ENCODE results near the gene OPHN1. TPM values are rescaled to one million over a fixed set of nuclear protein-coding genes. Genes with fewer than 3 reads are reported as not detected.

Gene OPHN1
- total and polyA plus RNA-seq, 2 of the 13 experiments (the other 11 are each of a cell fraction or from before 2014, with no cell fraction given): 1.6 to 1.7 TPM

- intact Hi-C loops (cut with micrococcal nuclease; ENCODE audit: unreplicated experiment): no loop called here
These were observed 60.6 kb downstream of the OPHN1 start for GRCh38 chrX:68372665-68373064.

GRCh38 chrX:68369559-68369958 is 63.7 kb downstream of the OPHN1 start:
- H3K4me3 ChIP-seq (replicated peaks in 1 of 3; ENCODE audit: insufficient read depth in 1 of 3, low read depth in 2 of 3, low read length in 3 of 3): no peak overlapping the region
- H3K9ac ChIP-seq (ENCODE audit: insufficient read depth, low read depth, low read length): no peak overlapping the region
- in situ Hi-C loops (cut with HindIII; ENCODE audit: extremely low pct_ligation_motif_present, low pct_unique_long_range_greater_than_20kb) (no loop called here), intact Hi-C loops (cut with micrococcal nuclease; ENCODE audit: unreplicated experiment) (no loop called here)
- no peaks in the 10 kb centered on the region for H4K20me1 ChIP-seq (ENCODE audit: insufficient read depth, low read length)
- no peaks in the 10 kb centered on the region for H3K27me3 ChIP-seq (ENCODE audit: control insufficient read depth in 1 of 2, insufficient read depth in 2 of 2, low read length in 2 of 2)
- POLR2A ChIA-PET: no interaction called here
- no peaks in the 10 kb centered on the region for H3K36me3 ChIP-seq (replicated peaks in 1 of 2; ENCODE audit: control insufficient read depth in 1 of 2, insufficient read depth in 2 of 2, low read length in 2 of 2)
- CTCF ChIA-PET (ENCODE audit: low intra/inter-chr PET ratio, low total read pairs): no interaction called here
- H3K79me2 ChIP-seq (ENCODE audit: insufficient read depth, low read length): no peaks in the 10 kb centered on the region
- no peaks in the 10 kb centered on the region for H3K4me1 ChIP-seq (ENCODE audit: insufficient read depth, low read length)
- TF ChIP-seq HMG20B (CRISPR knock-in tag; conservative IDR thresholded peaks at IDR 0.05) (no peak), ZNF296 (CRISPR knock-in tag; conservative IDR thresholded peaks at IDR 0.05) (no peak), ZNF317 (CRISPR knock-in tag; IDR thresholded peaks at IDR 0.05) (peak; percentile 89), FOXP1 (IDR thresholded peaks at IDR 0.05) (no peak), FOXP1 (CRISPR knock-in tag; IDR thresholded peaks at IDR 0.05) (no peak)
- H3K9me3 ChIP-seq (ENCODE audit: low read length): no peaks in the 10 kb centered on the region
- FAIRE-seq (no peak), ATAC-seq (no peak), DNase-seq (ENCODE audit: low spot score) (no peak)
- H2AFZ ChIP-seq (ENCODE audit: low read length): no peak overlapping the region
- H3K27ac ChIP-seq (ENCODE audit: extremely low read length, insufficient read depth, low read length): no peak overlapping the region
- no TSS peak for BruUV-seq (replicated peaks)
- no peak overlapping the region for H3K4me2 ChIP-seq (ENCODE audit: low read depth, low read length)

More at GRCh38 chrX:68372665-68373064, 60.6 kb downstream of the OPHN1 start:
- FAIRE-seq (peak; percentile 15), ATAC-seq (no peak), DNase-seq (ENCODE audit: low spot score) (no peak)
- BruUV-seq (replicated peaks): no TSS peak
- H3K79me2 ChIP-seq (ENCODE audit: insufficient read depth, low read length): no peaks in the 10 kb centered on the region
- H3K4me2 ChIP-seq (ENCODE audit: low read depth, low read length): no peak overlapping the region
- no peak overlapping the region for H2AFZ ChIP-seq (ENCODE audit: low read length)
- TF ChIP-seq TSC22D2 (CRISPR knock-in tag; IDR thresholded peaks at IDR 0.05; ENCODE audit: borderline replicate concordance): no peak
- no peak for TF ChIP-seq ESRRA (CRISPR knock-in tag; IDR thresholded peaks at IDR 0.05; ENCODE audit: low read depth)
- no peak for TF ChIP-seq NBN (conservative IDR thresholded peaks at IDR 0.05)
- no peak for TF ChIP-seq MEIS1 (CRISPR knock-in tag; IDR thresholded peaks at IDR 0.05; ENCODE audit: borderline replicate concordance)
- no peak for TF ChIP-seq RNF219 (CRISPR knock-in tag; IDR thresholded peaks at IDR 0.05)
- no peak for TF ChIP-seq SAP130 (CRISPR knock-in tag; IDR thresholded peaks at IDR 0.05; ENCODE audit: low read depth)
- no peak for TF ChIP-seq ZSCAN31 (CRISPR knock-in tag; IDR thresholded peaks at IDR 0.05; ENCODE audit: low read depth)
- no peak for TF ChIP-seq PAX8 (CRISPR knock-in tag; IDR thresholded peaks at IDR 0.05; ENCODE audit: borderline replicate concordance)
- no peak for TF ChIP-seq SP1 (IDR thresholded peaks at IDR 0.05)
- TF ChIP-seq SP1 (CRISPR knock-in tag; IDR thresholded peaks at IDR 0.05): no peak
- H4K20me1 ChIP-seq (ENCODE audit: insufficient read depth, low read length): no peaks in the 10 kb centered on the region
- H3K9ac ChIP-seq (ENCODE audit: insufficient read depth, low read depth, low read length): no peak overlapping the region
- WGBS (ENCODE audit: low lambda C conversion rate): 74% methylated on average over 4 of the region's 4 CpGs
- in situ Hi-C loops (cut with HindIII; ENCODE audit: extremely low pct_ligation_motif_present, low pct_unique_long_range_greater_than_20kb): no loop called here
- no peaks in the 10 kb centered on the region for H3K27me3 ChIP-seq (ENCODE audit: control insufficient read depth in 1 of 2, insufficient read depth in 2 of 2, low read length in 2 of 2)
- CTCF ChIA-PET (ENCODE audit: low intra/inter-chr PET ratio, low total read pairs): no interaction called here
- H3K4me3 ChIP-seq (replicated peaks in 1 of 3; ENCODE audit: insufficient read depth in 1 of 3, low read depth in 2 of 3, low read length in 3 of 3): no peak overlapping the region
- no peaks in the 10 kb centered on the region for H3K36me3 ChIP-seq (replicated peaks in 1 of 2; ENCODE audit: control insufficient read depth in 1 of 2, insufficient read depth in 2 of 2, low read length in 2 of 2)
- no peak overlapping the region for H3K27ac ChIP-seq (ENCODE audit: extremely low read length, insufficient read depth, low read length)
- H3K9me3 ChIP-seq (ENCODE audit: low read length): no peaks in the 10 kb centered on the region
- H3K4me1 ChIP-seq (ENCODE audit: insufficient read depth, low read length): no peaks in the 10 kb centered on the region
- POLR2A ChIA-PET: no interaction called here

Data from HepG2 (cell line).